GM12891 (cell line): Measurements from ENCODE around the gene RGS17.

Experiments used
- DNase-seq: peaks from one replicate; pipeline ENCODE4 v3.0.0; 2011; ENCODE audit warnings: low spot score; ENCODE audit not compliant: insufficient read length
- FAIRE-seq: peaks from 2 replicates; lab custom pipeline; 2011; peaks lifted over from hg19 to GRCh38; lab: Jason Lieb, UNC
- PAX5 ChIP-seq: IDR thresholded peaks from 2 replicates; pipeline ENCODE4 v1.6.1; 2011; ENCODE audit warnings: low read length, moderate library complexity, mild to moderate bottlenecking; ENCODE audit not compliant: insufficient read depth, severe bottlenecking
- POLR2A ChIP-seq: IDR thresholded peaks from 2 replicates; pipeline ENCODE4 v1.6.1; 2011; ENCODE audit warnings: low read depth, low read length, control low read depth
- POLR2AphosphoS5 ChIP-seq: IDR thresholded peaks from 2 replicates; pipeline ENCODE4 v1.6.1; 2011; ENCODE audit warnings: low read depth, low read length, control low read depth
- POU2F2 ChIP-seq: IDR thresholded peaks from 2 replicates; pipeline ENCODE4 v1.6.1; 2011; ENCODE audit warnings: low read depth, mild to moderate bottlenecking, control low read depth, low read length, moderate library complexity
- SPI1 ChIP-seq: IDR thresholded peaks from 2 replicates; pipeline ENCODE4 v1.6.1; 2011; ENCODE audit warnings: low read depth, low read length, control low read depth
- TAF1 ChIP-seq: IDR thresholded peaks from 2 replicates; pipeline ENCODE4 v1.6.1; 2011; ENCODE audit warnings: low read depth, low read length, control low read depth

The RGS17 gene

GRCh38 chr6:153048631-153049030 lies 82.5 kb downstream of the RGS17 start:
- FAIRE-seq (no peak), DNase-seq (no peak)
- no peak for TF ChIP-seq SPI1
- TF ChIP-seq POU2F2, result no peak
- TF ChIP-seq POLR2A, result no peak
- no peak for TF ChIP-seq POLR2AphosphoS5
- no peak for TF ChIP-seq TAF1
- TF ChIP-seq PAX5, result no peak

- DNase-seq, result no peak
- no peak for FAIRE-seq
- no peak for TF ChIP-seq POLR2AphosphoS5
- no peak for TF ChIP-seq PAX5
- no peak for TF ChIP-seq TAF1
- no peak for TF ChIP-seq POU2F2
- TF ChIP-seq POLR2A, result no peak
- no peak for TF ChIP-seq SPI1
These were observed 83.7 kb downstream of the RGS17 start for GRCh38 chr6:153047386-153047785.

GRCh38 chr6:153045271-153045670 lies 85.8 kb downstream of the RGS17 start:
- TF ChIP-seq PAX5 (no peak), SPI1 (no peak), POLR2AphosphoS5 (no peak), TAF1 (no peak), POU2F2 (no peak), POLR2A (no peak)
- no peak for FAIRE-seq
- no peak for DNase-seq

GRCh38 chr6:153044295-153044694 lies 86.8 kb downstream of the RGS17 start:
- FAIRE-seq (no peak), DNase-seq (no peak)
- TF ChIP-seq SPI1 (no peak), POU2F2 (no peak), PAX5 (no peak), POLR2AphosphoS5 (no peak), POLR2A (no peak), TAF1 (no peak)

- DNase-seq, result no peak
- FAIRE-seq, result no peak
- TF ChIP-seq POU2F2, result no peak
- TF ChIP-seq POLR2AphosphoS5, result no peak
- TF ChIP-seq POLR2A, result no peak
- no peak for TF ChIP-seq PAX5
These were observed 87.4 kb downstream of the RGS17 start for GRCh38 chr6:153043719-153044118.

GRCh38 chr6:153038378-153039057 lies 92.6 kb downstream of the RGS17 start:
- FAIRE-seq, result no peak
- TF ChIP-seq SPI1 (no peak), POU2F2 (no peak), POLR2A (no peak), TAF1 (no peak), PAX5 (no peak), POLR2AphosphoS5 (no peak)
- no peak for DNase-seq

- no peak for TF ChIP-seq SPI1
- TF ChIP-seq PAX5, result no peak
- TF ChIP-seq POLR2A, result no peak
- TF ChIP-seq POLR2AphosphoS5, result no peak
- TF ChIP-seq POU2F2, result no peak
- no peak for TF ChIP-seq TAF1
- FAIRE-seq (no peak), DNase-seq (no peak)
These were observed 96.9 kb downstream of the RGS17 start for GRCh38 chr6:153034139-153034538.

GRCh38 chr6:153032255-153032882 lies 98.7 kb downstream of the RGS17 start:
- TF ChIP-seq POU2F2, result no peak
- TF ChIP-seq POLR2AphosphoS5, result no peak
- TF ChIP-seq PAX5, result no peak
- TF ChIP-seq SPI1, result no peak
- no peak for TF ChIP-seq TAF1
- TF ChIP-seq POLR2A, result no peak
- DNase-seq, result no peak
- FAIRE-seq, result no peak

- DNase-seq, result no peak
- no peak for FAIRE-seq
- TF ChIP-seq POLR2A (no peak), POLR2AphosphoS5 (no peak), PAX5 (no peak), POU2F2 (no peak), SPI1 (no peak), TAF1 (no peak)
These were observed 99.6 kb downstream of the RGS17 start for GRCh38 chr6:153031335-153031955.

GRCh38 chr6:153028963-153029362 lies 102.1 kb downstream of the RGS17 start:
- TF ChIP-seq TAF1 (no peak), POU2F2 (no peak), PAX5 (no peak), POLR2A (no peak), POLR2AphosphoS5 (no peak), SPI1 (no peak)
- FAIRE-seq, result no peak
- DNase-seq, result no peak
